HG02840 (cell line): ENCODE data around the gene PCBD1.

ENCODE experiments used
- ATAC-seq: cut with Tn5 transposase; IDR thresholded peaks from one replicate; pipeline ENCODE4 v1.9.1; 2021; ENCODE audit warnings: mild to moderate bottlenecking, moderate library complexity, moderate number of reproducible peaks; ENCODE audit not compliant: unreplicated experiment, low FRiP score

Gene PCBD1

GRCh38 chr10:70918851-70919530 is 30.6 kb upstream of the PCBD1 start:
- no peak for ATAC-seq

DNA sequence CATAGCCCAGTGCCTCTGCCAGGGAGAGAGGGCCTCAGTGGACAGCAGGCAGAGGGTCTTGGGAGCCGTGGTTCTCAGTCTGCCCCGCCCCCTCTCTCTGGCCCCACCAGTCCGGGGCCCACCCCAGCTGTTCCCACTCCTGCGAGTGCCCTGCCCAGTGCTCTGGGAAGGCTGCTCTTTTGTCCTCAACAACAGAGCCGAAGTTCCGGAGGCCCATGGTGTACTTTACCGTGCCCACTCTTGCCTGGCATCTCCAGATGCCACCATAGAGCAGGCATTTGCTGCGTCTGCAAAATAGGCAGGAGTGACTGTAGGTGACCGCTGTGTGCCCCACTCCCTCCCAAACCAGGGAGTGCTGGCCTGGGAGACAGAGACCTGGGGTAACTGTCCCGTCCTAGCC is 29.3 kb upstream of the PCBD1 start:
- no peak for ATAC-seq

- ATAC-seq = no peak
These were observed 28.9 kb upstream of the PCBD1 start for GRCh38 chr10:70917226-70917625.

DNA sequence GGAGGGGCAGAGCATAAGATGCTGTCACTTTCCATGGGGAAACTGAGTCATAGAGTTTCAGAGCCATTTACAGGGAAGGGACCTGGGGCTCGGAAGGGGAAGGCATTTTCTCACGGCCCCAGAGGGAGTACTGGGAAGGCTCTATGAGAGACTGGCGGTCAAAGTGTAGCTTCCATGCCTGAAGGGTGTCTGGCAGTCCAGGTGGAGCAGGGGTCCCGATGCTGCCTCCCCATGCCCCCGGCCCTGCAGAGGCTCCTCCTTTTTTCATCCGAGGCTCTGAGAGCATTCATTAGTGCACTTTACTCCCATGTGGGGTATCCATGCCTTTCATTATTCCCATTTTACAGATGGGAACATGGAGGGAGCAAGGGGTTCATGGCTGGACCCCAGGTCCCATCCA is 27.9 kb upstream of the PCBD1 start:
- no peak for ATAC-seq

- no peak for ATAC-seq
These were observed 27.4 kb upstream of the PCBD1 start for GRCh38 chr10:70915806-70916205.

GRCh38 chr10:70915206-70915605 is 26.8 kb upstream of the PCBD1 start:
- ATAC-seq = no peak

DNA sequence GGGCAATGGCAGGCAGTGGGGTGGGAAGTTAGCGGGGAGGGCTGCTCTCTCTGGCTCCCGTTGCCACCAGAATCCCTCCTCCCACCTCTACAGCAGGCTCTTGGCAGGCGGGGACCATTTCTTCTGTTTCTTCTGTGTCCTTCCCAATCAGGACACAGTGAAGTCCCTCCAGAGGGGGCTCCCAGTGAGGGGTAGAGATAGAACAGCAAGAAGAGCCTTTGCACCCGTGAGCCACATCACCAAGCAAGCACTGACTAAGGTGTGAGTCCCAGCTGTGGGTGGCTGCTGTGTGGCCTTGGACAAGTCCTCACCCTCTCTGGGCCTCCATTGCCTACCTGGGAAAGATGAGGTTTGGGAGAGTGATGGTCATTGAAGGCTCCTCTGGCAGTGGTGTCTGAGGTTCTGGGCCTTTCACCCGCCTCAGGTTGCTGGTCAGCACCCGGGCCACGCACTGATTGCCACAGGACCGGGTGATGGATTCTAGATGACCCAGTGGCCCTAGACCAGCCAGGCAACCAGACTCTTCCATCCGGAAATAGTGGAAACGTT is 26.0 kb upstream of the PCBD1 start:
- ATAC-seq = no peak

DNA sequence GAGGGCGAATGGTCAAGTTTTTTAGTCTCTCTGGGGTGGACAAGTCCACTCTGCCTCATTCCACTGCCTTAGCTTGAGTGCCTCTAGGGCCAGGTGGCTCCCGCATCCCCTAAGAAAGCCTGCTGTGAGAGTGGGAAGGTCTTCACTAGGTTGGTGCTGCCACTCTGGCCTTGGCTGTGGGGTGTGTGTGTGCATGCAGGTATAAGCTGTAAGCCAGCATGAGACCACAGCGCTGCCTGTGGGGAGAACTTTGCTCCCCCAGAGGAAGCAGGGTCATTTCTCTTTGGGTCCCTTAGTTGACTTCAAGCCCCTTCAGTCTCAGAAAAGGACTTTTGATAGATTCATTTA is 25.5 kb upstream of the PCBD1 start:
- ATAC-seq = no peak

GRCh38 chr10:70913191-70913892 is 25.0 kb upstream of the PCBD1 start:
- no peak for ATAC-seq

- no peak for ATAC-seq
These were observed 24.2 kb upstream of the PCBD1 start for GRCh38 chr10:70912556-70912955.

- ATAC-seq = no peak
These were observed 23.0 kb upstream of the PCBD1 start for GRCh38 chr10:70911386-70911785.

DNA sequence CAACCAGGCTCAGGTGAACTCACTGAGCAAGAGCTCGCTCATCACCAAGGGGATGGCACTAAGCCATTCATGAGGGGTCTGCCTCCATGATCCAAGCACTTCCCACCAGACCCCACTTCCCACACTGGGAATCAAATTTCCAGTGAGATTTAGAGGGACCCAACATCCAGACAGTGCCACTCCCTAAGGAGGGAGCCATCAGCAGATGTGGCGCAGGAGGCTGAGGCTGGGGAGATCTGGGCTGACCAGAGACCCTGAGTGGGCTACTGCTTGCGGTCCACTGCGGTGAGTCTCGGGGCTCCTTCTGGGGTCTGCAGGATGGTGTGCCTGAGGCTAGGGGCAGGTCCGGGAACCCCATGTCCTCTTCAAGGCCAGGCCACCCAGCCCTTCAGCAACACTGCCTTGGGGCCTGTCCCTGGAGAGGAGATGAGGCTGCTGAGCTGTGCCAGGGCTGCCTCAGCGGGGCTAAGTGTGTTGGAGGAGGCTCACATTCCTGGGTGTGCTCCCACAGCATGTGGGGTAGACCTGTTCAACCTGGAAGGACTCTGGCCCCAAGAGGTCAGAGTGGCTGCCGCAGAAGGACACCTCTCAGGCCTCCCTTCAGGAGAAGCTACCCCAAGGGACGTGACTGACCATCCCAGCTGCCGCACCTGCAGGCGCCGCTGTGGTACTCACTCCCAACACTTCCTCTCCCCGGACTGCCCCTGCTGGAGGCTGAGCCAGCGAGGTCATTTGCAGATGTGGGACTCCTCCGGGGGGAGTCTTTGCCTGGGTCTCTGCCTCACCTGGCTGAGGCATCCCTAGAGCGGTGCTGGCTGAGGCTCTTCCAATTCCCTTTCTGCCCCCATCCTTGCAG is 22.3 kb upstream of the PCBD1 start:
- ATAC-seq = no peak

DNA sequence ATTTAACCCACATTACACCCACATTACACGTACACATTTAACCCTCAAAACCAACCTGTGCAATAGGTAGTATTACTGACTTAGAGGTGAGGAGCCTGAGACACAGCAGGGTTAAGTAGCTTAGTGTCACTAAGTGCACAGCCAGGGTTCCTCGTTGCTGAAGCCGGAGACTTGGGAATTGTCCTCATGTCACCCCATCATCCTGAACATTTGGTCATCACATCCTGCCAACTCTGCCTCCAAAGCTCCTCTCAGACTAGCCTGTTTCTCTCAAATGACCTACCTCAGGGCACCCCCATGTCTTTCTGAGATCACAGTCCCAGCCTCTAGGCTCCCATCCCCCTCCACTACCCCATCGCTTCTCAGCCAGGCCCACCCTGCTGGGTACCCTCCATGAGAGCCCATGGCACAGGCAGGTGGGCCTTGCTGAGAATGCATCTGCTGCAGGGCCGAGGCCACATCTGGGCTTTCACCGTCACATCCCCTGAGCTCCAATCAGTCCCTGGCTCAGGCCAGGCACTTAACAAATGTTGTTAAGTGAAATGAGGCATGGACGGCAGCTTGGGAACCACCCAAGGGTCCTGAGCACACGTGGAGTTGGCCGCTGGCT is 21.1 kb upstream of the PCBD1 start:
- ATAC-seq = no peak

DNA sequence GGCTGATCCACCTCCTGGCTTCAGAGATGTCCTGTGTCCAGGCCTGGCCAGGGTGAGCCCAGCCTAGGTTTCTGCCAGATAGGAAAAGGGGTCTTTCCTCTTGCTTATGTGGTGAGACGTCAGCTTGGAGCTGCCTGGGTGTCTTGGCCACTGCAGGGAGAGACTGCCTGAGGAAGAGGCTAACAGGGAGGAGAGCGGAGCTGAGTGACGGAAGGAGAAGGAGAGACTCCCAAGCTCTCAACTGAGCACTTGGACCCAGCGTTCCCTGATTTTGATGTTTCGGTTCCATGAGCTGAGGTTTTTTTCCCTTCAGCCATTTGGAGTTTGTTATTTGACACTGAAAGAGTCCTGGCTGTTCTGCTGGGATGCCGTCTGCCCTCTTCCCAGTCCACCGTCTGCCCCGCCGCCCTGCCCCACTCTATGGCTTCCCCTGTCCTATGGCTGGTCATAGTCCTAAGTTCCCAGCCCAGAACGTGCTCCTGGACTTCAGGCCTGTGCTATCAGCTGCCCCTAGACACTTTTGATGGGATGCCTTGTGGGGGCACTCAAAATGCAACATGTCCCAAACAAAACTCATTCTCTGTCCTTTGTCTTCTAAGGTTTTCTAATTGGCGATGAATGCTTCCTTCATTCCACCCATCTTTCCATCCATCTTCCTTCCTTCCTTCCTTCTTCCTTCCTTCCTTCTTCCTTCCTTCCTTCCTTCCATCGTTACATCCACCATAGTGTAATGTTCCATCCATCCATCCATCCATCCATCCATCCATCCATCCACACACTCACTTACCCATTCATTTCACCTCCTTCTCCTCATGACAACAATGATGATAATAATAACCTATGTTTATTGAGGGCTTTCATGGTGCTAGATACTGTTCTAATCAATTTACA is 20.3 kb upstream of the PCBD1 start:
- no peak for ATAC-seq

DNA sequence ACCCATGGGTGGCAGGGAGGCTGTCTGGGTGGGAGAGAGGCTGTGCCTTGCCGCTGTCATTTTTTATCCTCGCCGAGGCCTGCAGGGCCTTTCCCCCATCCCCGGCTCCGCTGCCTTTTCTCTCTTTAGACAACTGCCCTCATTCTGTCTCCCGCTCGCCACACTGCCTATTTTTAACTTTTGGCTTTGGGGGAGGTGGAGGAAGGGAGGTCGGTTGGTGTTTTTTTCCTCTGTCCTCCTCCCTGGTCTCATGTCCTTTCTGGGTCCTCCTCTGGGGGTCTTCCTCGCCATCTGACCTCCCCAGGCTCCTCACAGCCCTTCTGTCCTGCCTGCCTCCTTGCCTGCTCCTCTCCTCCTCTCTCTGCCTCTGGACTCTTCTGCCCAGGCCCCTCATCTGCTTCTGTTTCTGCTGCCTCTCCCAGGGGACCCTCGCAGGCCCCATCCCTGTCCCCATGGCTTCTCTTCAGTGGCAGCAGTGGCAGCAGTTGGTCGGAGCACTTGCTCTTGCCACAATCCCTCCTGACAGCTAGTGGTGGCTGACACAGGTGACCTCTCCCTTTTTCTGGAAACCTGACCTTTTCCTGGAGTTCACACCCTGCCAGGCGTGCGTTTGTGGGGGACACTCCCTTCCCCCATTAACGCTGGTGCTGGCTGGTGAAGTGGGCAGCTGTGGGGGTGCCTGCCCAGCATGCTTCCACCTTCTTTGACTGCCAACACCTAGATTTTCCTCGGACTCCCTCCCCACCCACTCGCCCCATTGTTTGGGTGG is 19.5 kb upstream of the PCBD1 start:
- no peak for ATAC-seq

GRCh38 chr10:70906953-70907636 is 18.7 kb upstream of the PCBD1 start:
- no peak for ATAC-seq

DNA sequence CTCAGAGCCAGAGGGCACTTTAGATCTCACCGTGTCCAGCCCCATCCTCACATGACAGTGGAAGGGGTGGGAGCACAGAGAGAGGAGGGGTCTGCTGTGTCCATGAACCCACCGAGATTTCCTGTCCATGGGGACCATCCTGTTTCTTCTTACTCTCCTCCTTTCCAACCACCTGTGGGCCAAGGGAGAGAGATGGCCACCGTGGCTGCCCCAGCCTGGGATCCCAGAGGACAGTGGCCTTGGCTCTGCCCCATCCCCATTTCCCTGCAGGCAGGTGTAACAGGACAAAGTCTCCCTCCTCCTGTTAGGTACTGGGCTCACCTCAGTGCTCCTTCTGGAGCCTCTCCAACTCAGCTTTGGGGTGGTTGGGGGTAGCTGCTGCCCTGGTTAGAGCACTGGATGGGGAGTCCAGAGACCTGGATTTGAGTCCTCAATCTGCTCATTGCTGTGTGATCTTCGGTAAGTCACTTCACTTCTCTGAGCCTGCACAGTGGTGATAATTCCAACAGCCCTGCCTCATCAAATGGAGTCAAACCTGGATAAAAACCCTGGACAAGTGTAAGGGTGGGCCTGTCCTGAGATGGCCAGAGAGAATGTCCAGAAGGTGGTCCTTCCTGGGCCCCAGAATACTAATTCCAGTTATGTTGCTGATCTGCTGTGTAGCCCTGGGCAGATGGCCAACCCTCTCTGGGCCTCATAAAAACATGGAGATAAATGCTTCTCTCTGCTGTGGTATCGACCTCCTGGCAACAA is 17.8 kb upstream of the PCBD1 start:
- no peak for ATAC-seq
